NCI-H1092 (cell line): ENCODE data around the gene AQP9.
A peak's percentile ranks its signal among the peaks of the same experiment; 100 is the strongest.

ENCODE experiments used
- DNase-seq: peaks from one replicate; lab custom pipeline; 2025; lab: John Stamatoyannopoulos, UW

Gene AQP9

GRCh38 chr15:58141894-58142293, 3.7 kb downstream of the AQP9 start:
- DNase-seq: no peak

GRCh38 chr15:58142827-58143461, 4.8 kb downstream of the AQP9 start:
- DNase-seq: no peak

GRCh38 chr15:58145606-58146005, 7.4 kb downstream of the AQP9 start:
- DNase-seq: no peak

GRCh38 chr15:58146211-58146610, 8.0 kb downstream of the AQP9 start:
- no peak for DNase-seq

- DNase-seq: no peak
Measured at GRCh38 chr15:58146749-58147148, 8.6 kb downstream of the AQP9 start.

- no peak for DNase-seq
Measured at GRCh38 chr15:58147171-58147611, 9.0 kb downstream of the AQP9 start.

GRCh38 chr15:58148120-58148519, 9.9 kb downstream of the AQP9 start:
- no peak for DNase-seq

- no peak for DNase-seq
Measured at GRCh38 chr15:58148633-58149445, 10.7 kb downstream of the AQP9 start.

GRCh38 chr15:58154769-58155168, 16.6 kb downstream of the AQP9 start:
- no peak for DNase-seq

GRCh38 chr15:58159827-58160386, 21.7 kb downstream of the AQP9 start:
- no peak for DNase-seq

- DNase-seq: no peak
Measured at GRCh38 chr15:58161436-58161930, 23.3 kb downstream of the AQP9 start.

GRCh38 chr15:58163985-58164384, 25.8 kb downstream of the AQP9 start:
- DNase-seq: peak; percentile 45

- no peak for DNase-seq
Measured at GRCh38 chr15:58164926-58165325, 26.7 kb downstream of the AQP9 start.

- DNase-seq: peak; percentile 8
Measured at GRCh38 chr15:58165661-58166060, 27.5 kb downstream of the AQP9 start.

- no peak for DNase-seq
Measured at GRCh38 chr15:58167095-58167691, 29.0 kb downstream of the AQP9 start.

- no peak for DNase-seq
Measured at GRCh38 chr15:58169934-58170333, 31.8 kb downstream of the AQP9 start.

GRCh38 chr15:58171476-58172061, 33.4 kb downstream of the AQP9 start:
- DNase-seq: no peak

GRCh38 chr15:58174709-58175108, 36.5 kb downstream of the AQP9 start:
- DNase-seq: no peak

GRCh38 chr15:58175955-58176354, 37.8 kb downstream of the AQP9 start:
- DNase-seq: no peak

- no peak for DNase-seq
Measured at GRCh38 chr15:58178668-58179067, 40.5 kb downstream of the AQP9 start.

- DNase-seq: no peak
Measured at GRCh38 chr15:58179206-58179605, 41.0 kb downstream of the AQP9 start.

GRCh38 chr15:58179741-58180381, 41.7 kb downstream of the AQP9 start:
- no peak for DNase-seq
